OCI-LY3 (cell line): Measurements from ENCODE around the gene TWIST2.

ENCODE experiments used
- H2AFZ ChIP-seq: fragments of 200-600, 300-600 bp; shearing (Covaris generic); 2 replicates; pipeline ENCODE4 v1.6.0; 2014; ENCODE audit warnings: antibody characterized with exemption, low read depth, low read length
- H3K27ac ChIP-seq: fragments of 200-600, 300-600 bp; sonication (generic); 2 replicates; pipeline ENCODE4 v1.5.1; 2014; ENCODE audit warnings: mild to moderate bottlenecking, low read length, moderate library complexity, mixed read lengths
- H3K27me3 ChIP-seq: fragments of 200-600, 300-600 bp; sonication (generic); 2 replicates; pipeline ENCODE4 v1.6.1; 2014; ENCODE audit warnings: low read depth, low read length, mixed read lengths
- H3K36me3 ChIP-seq: fragments of 200-600, 300-600 bp; sonication (generic); replicated peaks from 2 replicates; pipeline ENCODE3; 2014; ENCODE audit warnings: low read depth, low read length, mixed read lengths
- H3K4me1 ChIP-seq: fragments of 300-600, 200-600 bp; sonication (generic); 2 replicates; pipeline ENCODE4 v1.6.1; 2014; ENCODE audit warnings: low read length, mixed read lengths
- H3K4me2 ChIP-seq: fragments of 200-600, 300-600 bp; sonication (generic); 2 replicates; pipeline ENCODE4 v1.6.1; 2014; ENCODE audit warnings: low read length, mixed read lengths
- H3K4me3 ChIP-seq: fragments of 300-600, 200-600 bp; sonication (generic); 2 replicates; pipeline ENCODE4 v1.5.1; 2014; ENCODE audit warnings: antibody characterized with exemption, mild to moderate bottlenecking, low read length, moderate library complexity
- H3K79me2 ChIP-seq: fragments of 300-600, 200-600 bp; shearing (Covaris generic); 2 replicates; pipeline ENCODE4 v1.6.1; 2014; ENCODE audit warnings: mild to moderate bottlenecking, low read length, mixed read lengths
- H3K9ac ChIP-seq: fragments of 300-600, 200-600 bp; shearing (Covaris generic); 2 replicates; pipeline ENCODE4 v1.6.0; 2014; ENCODE audit warnings: mild to moderate bottlenecking, low read length, moderate library complexity
- H3K9me3 ChIP-seq: fragments of 200-600, 300-600 bp; shearing (Covaris generic); 2 replicates; pipeline ENCODE4 v1.6.1; 2014; ENCODE audit warnings: low read length, mixed read lengths; ENCODE audit not compliant: insufficient read depth
- H4K20me1 ChIP-seq: fragments of 200-600, 300-600 bp; sonication (generic); 2 replicates; pipeline ENCODE4 v1.6.1; 2016; ENCODE audit warnings: low read length, mixed read lengths; ENCODE audit not compliant: insufficient read depth
- EZH2phosphoT487 ChIP-seq: fragments of 200-600 bp; shearing (Covaris generic); IDR thresholded peaks from 2 replicates; pipeline ENCODE4 v1.6.1; 2018; ENCODE audit warnings: antibody characterized with exemption, mixed run types, low read depth
- TF ChIP-seq, protein P1 (sequence below): fragments of 200-600, 300-600 bp; sonication (generic); IDR thresholded peaks from 2 replicates; pipeline ENCODE4 v1.5.1; 2014; ENCODE audit warnings: antibody characterized with exemption, low read length, low read depth

Gene TWIST2

DNA sequence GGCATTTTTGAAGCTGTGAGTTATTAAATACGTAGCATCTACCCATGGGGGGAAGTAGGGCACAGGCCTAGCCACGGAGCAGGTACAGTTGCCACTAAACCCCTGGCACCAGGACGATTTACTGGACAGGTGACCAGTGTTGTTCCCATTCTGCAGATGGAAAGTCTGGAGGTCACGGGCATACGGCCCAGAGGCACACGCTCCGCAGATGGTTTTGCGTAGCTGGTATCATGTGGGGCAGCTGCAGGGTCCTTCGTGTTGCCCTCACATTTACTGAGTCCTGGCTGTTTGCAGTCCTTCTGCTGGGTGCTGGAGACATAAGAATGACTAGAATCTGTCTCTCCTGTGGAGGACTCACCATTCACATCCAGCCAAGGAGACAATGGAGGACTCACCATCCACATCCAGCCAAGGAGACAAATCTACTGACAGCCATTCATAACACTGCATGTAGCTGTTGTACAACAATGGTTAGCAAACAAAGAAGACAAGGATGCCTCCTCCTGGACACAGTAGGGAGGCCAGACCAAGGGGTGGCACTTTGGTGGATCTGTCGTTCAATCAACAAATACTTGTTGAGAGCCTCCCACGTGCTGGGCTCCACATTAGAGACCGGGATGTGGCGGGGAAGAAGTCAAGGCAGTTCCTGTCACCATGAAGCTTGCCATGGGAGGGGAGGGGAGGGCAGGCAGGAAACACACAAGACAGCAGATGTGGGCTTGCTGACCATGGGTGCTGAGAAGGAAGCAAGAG lies 24.9 kb downstream of the TWIST2 start:
- H3K36me3 ChIP-seq, result no peaks in the 10 kb centered on the region
- H3K27me3 ChIP-seq, result no peaks in the 10 kb centered on the region
- no peaks in the 10 kb centered on the region for H3K4me1 ChIP-seq
- H4K20me1 ChIP-seq, result no peaks in the 10 kb centered on the region
- H3K79me2 ChIP-seq, result no peaks in the 10 kb centered on the region
- no peak overlapping the region for H3K4me2 ChIP-seq
- no peaks in the 10 kb centered on the region for H3K9me3 ChIP-seq
- H3K9ac ChIP-seq, result no peak overlapping the region
- no peak overlapping the region for H3K27ac ChIP-seq
- TF ChIP-seq, protein P1, sequence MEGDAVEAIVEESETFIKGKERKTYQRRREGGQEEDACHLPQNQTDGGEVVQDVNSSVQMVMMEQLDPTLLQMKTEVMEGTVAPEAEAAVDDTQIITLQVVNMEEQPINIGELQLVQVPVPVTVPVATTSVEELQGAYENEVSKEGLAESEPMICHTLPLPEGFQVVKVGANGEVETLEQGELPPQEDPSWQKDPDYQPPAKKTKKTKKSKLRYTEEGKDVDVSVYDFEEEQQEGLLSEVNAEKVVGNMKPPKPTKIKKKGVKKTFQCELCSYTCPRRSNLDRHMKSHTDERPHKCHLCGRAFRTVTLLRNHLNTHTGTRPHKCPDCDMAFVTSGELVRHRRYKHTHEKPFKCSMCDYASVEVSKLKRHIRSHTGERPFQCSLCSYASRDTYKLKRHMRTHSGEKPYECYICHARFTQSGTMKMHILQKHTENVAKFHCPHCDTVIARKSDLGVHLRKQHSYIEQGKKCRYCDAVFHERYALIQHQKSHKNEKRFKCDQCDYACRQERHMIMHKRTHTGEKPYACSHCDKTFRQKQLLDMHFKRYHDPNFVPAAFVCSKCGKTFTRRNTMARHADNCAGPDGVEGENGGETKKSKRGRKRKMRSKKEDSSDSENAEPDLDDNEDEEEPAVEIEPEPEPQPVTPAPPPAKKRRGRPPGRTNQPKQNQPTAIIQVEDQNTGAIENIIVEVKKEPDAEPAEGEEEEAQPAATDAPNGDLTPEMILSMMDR, result no peak
- TF ChIP-seq EZH2phosphoT487, result no peak
- H3K4me3 ChIP-seq, result no peak overlapping the region
- H2AFZ ChIP-seq, result no peak overlapping the region

- H3K9me3 ChIP-seq, result no peaks in the 10 kb centered on the region
- H3K36me3 ChIP-seq, result no peaks in the 10 kb centered on the region
- H3K4me3 ChIP-seq, result no peak overlapping the region
- H3K79me2 ChIP-seq, result no peaks in the 10 kb centered on the region
- TF ChIP-seq EZH2phosphoT487, result no peak
- TF ChIP-seq, protein P1, result no peak
- no peaks in the 10 kb centered on the region for H3K4me1 ChIP-seq
- H4K20me1 ChIP-seq, result no peaks in the 10 kb centered on the region
- no peaks in the 10 kb centered on the region for H3K27me3 ChIP-seq
- no peak overlapping the region for H3K9ac ChIP-seq
- H2AFZ ChIP-seq, result no peak overlapping the region
- H3K27ac ChIP-seq, result no peak overlapping the region
- H3K4me2 ChIP-seq, result no peak overlapping the region
These were observed 25.5 kb downstream of the TWIST2 start for GRCh38 chr2:238873381-238873801.

GRCh38 chr2:238873841-238874240 lies 26.0 kb downstream of the TWIST2 start:
- H4K20me1 ChIP-seq, result no peaks in the 10 kb centered on the region
- no peaks in the 10 kb centered on the region for H3K36me3 ChIP-seq
- H3K27ac ChIP-seq, result no peak overlapping the region
- no peak overlapping the region for H2AFZ ChIP-seq
- no peaks in the 10 kb centered on the region for H3K27me3 ChIP-seq
- H3K4me1 ChIP-seq, result no peaks in the 10 kb centered on the region
- no peak for TF ChIP-seq EZH2phosphoT487
- TF ChIP-seq, protein P1, result no peak
- no peaks in the 10 kb centered on the region for H3K79me2 ChIP-seq
- H3K4me2 ChIP-seq, result no peak overlapping the region
- no peak overlapping the region for H3K9ac ChIP-seq
- no peak overlapping the region for H3K4me3 ChIP-seq
- H3K9me3 ChIP-seq, result no peaks in the 10 kb centered on the region

DNA sequence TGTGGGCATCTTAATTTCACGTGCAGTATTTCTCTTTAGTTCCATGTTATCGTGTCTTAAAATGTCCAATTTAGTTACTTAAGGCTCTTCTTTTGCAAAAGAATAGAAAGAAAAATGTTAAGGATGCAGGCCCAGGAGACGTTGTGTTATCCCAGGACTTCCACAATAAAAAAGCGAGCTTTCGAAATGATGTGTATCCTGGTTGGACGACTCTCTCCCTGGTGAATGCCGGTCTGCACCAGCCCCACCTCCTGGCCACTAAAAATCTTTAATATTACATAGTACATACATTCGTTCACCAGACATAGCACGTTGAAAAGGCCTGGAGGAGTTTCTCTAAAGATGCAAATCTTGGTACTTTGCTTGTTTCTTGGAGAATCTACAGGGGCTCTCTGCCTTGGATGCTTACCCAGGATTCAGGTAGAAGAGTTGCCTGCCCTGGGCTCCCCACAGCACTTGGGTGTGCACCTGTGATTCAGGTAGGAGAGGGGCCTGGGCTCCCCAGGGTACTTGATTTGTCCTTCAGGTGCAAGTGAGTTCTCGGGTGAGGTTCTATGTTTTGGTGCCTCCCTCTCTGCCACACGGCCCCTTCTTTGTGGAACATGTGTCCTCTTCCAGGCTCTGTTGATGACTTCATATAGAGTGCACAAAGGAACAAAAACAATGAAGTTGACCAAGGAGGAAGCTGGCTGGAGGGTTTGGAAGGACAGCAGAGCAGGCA lies 26.6 kb downstream of the TWIST2 start:
- Histone ChIP-seq H3K9me3 (no peaks in the 10 kb centered on the region), H3K4me1 (no peaks in the 10 kb centered on the region), H3K36me3 (no peaks in the 10 kb centered on the region), H3K27me3 (no peaks in the 10 kb centered on the region), H3K79me2 (no peaks in the 10 kb centered on the region), H3K27ac (no peak overlapping the region), H3K9ac (no peak overlapping the region), H4K20me1 (no peaks in the 10 kb centered on the region), H3K4me2 (no peak overlapping the region), H2AFZ (no peak overlapping the region), H3K4me3 (no peak overlapping the region)
- TF ChIP-seq, protein P1, result no peak
- no peak for TF ChIP-seq EZH2phosphoT487
